ENCODE measurements around the gene PBXIP1.

- TF ChIP-seq POLR2A (IDR thresholded peaks at IDR 0.05) (no peak), CTCF (IDR thresholded peaks at IDR 0.05) (no peak), EP300 (IDR thresholded peaks at IDR 0.05) (no peak)
Observed at GRCh38 chr1:154968731-154969130, 12.8 kb upstream of the PBXIP1 start.
